Esophagus muscularis mucosa (tissue), 4 donors: ENCODE measurements around the gene DIP2C. TPM values are rescaled to one million over a fixed set of nuclear protein-coding genes. Genes with fewer than 3 reads are reported as not detected.

Experiments
- DNase-seq: peaks from one replicate; pipeline ENCODE4 v3.0.0-alpha.2; 2017; ENCODE audit errors: extremely low spot score
- H3K27ac ChIP-seq, 4 donors: fragments of 200-600 bp; sonication (generic); replicated peaks in 1 of 4; 1 replicate in 3 of 4; 2 replicates in 1 of 4; pipeline ENCODE4 v1.5.1; 2016 to 2019; ENCODE audit warnings: mild to moderate bottlenecking in 1 of 4
- H3K27me3 ChIP-seq, 4 donors: fragments of 200-600 bp; sonication (generic); one replicate each; pipeline versions ENCODE4 v1.5.1 to v1.6.0; 2016 to 2019
- H3K36me3 ChIP-seq, 4 donors: fragments of 200-600 bp; sonication (generic); one replicate each; pipeline ENCODE4 v1.5.1; 2016 to 2019
- H3K4me1 ChIP-seq, 4 donors: fragments of 200-600 bp; sonication (generic); one replicate each; pipeline ENCODE4 v1.5.1; 2016 to 2019
- H3K4me3 ChIP-seq, 4 donors: fragments of 200-600 bp; sonication (generic); 1 replicate in 2 of 4; 2 replicates in 2 of 4; pipeline ENCODE4 v1.5.1; 2016 to 2019; ENCODE audit warnings: mild to moderate bottlenecking in 4 of 4, moderate library complexity in 1 of 4
- H3K9me3 ChIP-seq, 4 donors: fragments of 200-600 bp; sonication (generic); 1 replicate in 3 of 4; 2 replicates in 1 of 4; pipeline ENCODE4 v1.5.1; 2016 to 2019
- CTCF ChIP-seq, 3 experiments: fragments of 200-600 bp in 2 of 3; fragments of 450-650 bp in 1 of 3; sonication (generic) in 2 of 3; IDR thresholded peaks; one replicate each; pipeline ENCODE4 v1.5.1; 2017 to 2019; ENCODE audit warnings: antibody characterized with exemption in 3 of 3, mild to moderate bottlenecking in 2 of 3, moderate library complexity in 1 of 3
- EP300 ChIP-seq: sonication (generic); formaldehyde crosslinking; IDR thresholded peaks from one replicate; pipeline ENCODE4 v1.6.1; 2017; ENCODE audit warnings: antibody characterized with exemption
- POLR2A ChIP-seq: fragments of 450-650 bp; IDR thresholded peaks from one replicate; pipeline ENCODE4 v1.6.1; 2017; ENCODE audit warnings: antibody characterized with exemption, moderate library complexity, mild to moderate bottlenecking, low read depth
- POLR2AphosphoS5 ChIP-seq, 2 donors: sonication (generic); formaldehyde crosslinking; IDR thresholded peaks; one replicate each; pipeline ENCODE4 v1.6.1; 2017; ENCODE audit warnings: antibody characterized with exemption in 2 of 2
- WGBS: methylation state at CpG from one replicate; pipeline ENCODE4 v1.1.5; 2018; 5-methylcytosine and 5-hydroxymethylcytosine counted together
- intact Hi-C: fragments of 100-400 bp; cut with DNase I; formaldehyde crosslinking; loops from one replicate; pipeline ENCODE4 v1.15.1; 2023
- total RNA-seq, 4 donors: library from RNA; depleted of rRNA; stranded (reverse); fragments of >200 nt; gene quantifications; one replicate each; pipeline versions ENCODE4 v1.1.0 to v1.2.1, GENCODE V29; 2016

The DIP2C gene
- total RNA-seq, 4 donors from 2014 or later: 38.6 to 66.4 (median 55.7) TPM

- TF ChIP-seq POLR2A (no peak), POLR2AphosphoS5 (IDR thresholded peaks at IDR 0.05) (peak; percentile 23 to 24)
- intact Hi-C loops: no loop called here
- Histone ChIP-seq H3K9me3 (no peaks in the 10 kb centered on the region), H3K27ac (peak overlapping the region in 3 of 4 donors; percentile 27 to 41 (median 29)), H3K4me3 (no peak overlapping the region), H3K4me1 (peaks cover 14 to 41% (median 39%) of the 10 kb centered on the region in 4 donors), H3K36me3 (peaks cover 4 to 64% (median 35%) of the 10 kb centered on the region in 4 donors), H3K27me3 (no peaks in the 10 kb centered on the region)
- 43% methylated on average over 8 of the region's 8 CpGs for WGBS
- no peak for DNase-seq
Observed at GRCh38 chr10:373526-374309, 315.8 kb downstream of the DIP2C start.

- H3K27ac ChIP-seq: peak overlapping the region in 3 of 4 donors; percentile 29 to 41 (median 30)
- intact Hi-C loops: no loop called here
- H3K27me3 ChIP-seq: no peaks in the 10 kb centered on the region
- TF ChIP-seq POLR2A (no peak), CTCF (IDR thresholded peaks at IDR 0.05) (no peak), EP300 (no peak), POLR2AphosphoS5 (IDR thresholded peaks at IDR 0.05) (peak in 1 of 2 donors; percentile 4)
- peaks cover 14 to 41% (median 40%) of the 10 kb centered on the region in 4 donors for H3K4me1 ChIP-seq
- no peak for DNase-seq
- 71% methylated on average over 4 of the region's 4 CpGs for WGBS
- no peaks in the 10 kb centered on the region for H3K9me3 ChIP-seq
- H3K4me3 ChIP-seq: no peak overlapping the region
- peaks cover 8 to 65% (median 41%) of the 10 kb centered on the region in 4 donors for H3K36me3 ChIP-seq
Observed at GRCh38 chr10:373015-373414, 316.5 kb downstream of the DIP2C start.

- intact Hi-C loops: no loop called here
Observed at GRCh38 chr10:372566-372965, 316.9 kb downstream of the DIP2C start.

GRCh38 chr10:371515-371914, 318.0 kb downstream of the DIP2C start:
- no peak for TF ChIP-seq EP300
- TF ChIP-seq POLR2A: no peak
- no peak for TF ChIP-seq CTCF (IDR thresholded peaks at IDR 0.05)
- no peak for TF ChIP-seq POLR2AphosphoS5 (IDR thresholded peaks at IDR 0.05)
- DNase-seq: no peak
- Histone ChIP-seq H3K9me3 (no peaks in the 10 kb centered on the region), H3K27ac (no peak overlapping the region), H3K4me1 (peaks cover 14 to 41% (median 40%) of the 10 kb centered on the region in 4 donors), H3K36me3 (peaks cover 8 to 76% (median 48%) of the 10 kb centered on the region in 4 donors), H3K27me3 (no peaks in the 10 kb centered on the region), H3K4me3 (no peak overlapping the region)
- WGBS: 87% methylated on average over 13 of the region's 13 CpGs
- intact Hi-C loops: no loop called here

More at GRCh38 chr10:372566-372965, 316.9 kb downstream of the DIP2C start:
- Histone ChIP-seq H3K27me3 (no peaks in the 10 kb centered on the region), H3K4me1 (peaks cover 14 to 41% (median 40%) of the 10 kb centered on the region in 4 donors), H3K36me3 (peaks cover 8 to 68% (median 44%) of the 10 kb centered on the region in 4 donors), H3K27ac (peak overlapping the region in 3 of 4 donors; percentile 29 to 41 (median 30)), H3K4me3 (no peak overlapping the region), H3K9me3 (no peaks in the 10 kb centered on the region)
- WGBS: 79% methylated on average over 17 of the region's 17 CpGs
- TF ChIP-seq CTCF (IDR thresholded peaks at IDR 0.05): no peak
- TF ChIP-seq POLR2A: no peak
- TF ChIP-seq EP300: no peak
- no peak for TF ChIP-seq POLR2AphosphoS5 (IDR thresholded peaks at IDR 0.05)
- no peak for DNase-seq

GRCh38 chr10:370449-370825, 319.0 kb downstream of the DIP2C start:
- Histone ChIP-seq H3K4me1 (peaks cover 14 to 41% (median 40%) of the 10 kb centered on the region in 4 donors), H3K27ac (peak overlapping the region in 3 of 4 donors; percentile 51 to 57 (median 57)), H3K9me3 (no peaks in the 10 kb centered on the region), H3K4me3 (peak overlapping the region in 1 of 4 donors; percentile 12), H3K27me3 (no peaks in the 10 kb centered on the region), H3K36me3 (peaks cover 8 to 78% (median 49%) of the 10 kb centered on the region in 4 donors)
- intact Hi-C loops: no loop called here
- DNase-seq: no peak
- TF ChIP-seq CTCF (IDR thresholded peaks at IDR 0.05): no peak
- no peak for TF ChIP-seq POLR2A
- TF ChIP-seq EP300: no peak
- TF ChIP-seq POLR2AphosphoS5 (IDR thresholded peaks at IDR 0.05): no peak
- 77% methylated on average over 6 of the region's 6 CpGs for WGBS
